ENCODE results near the gene NOP53. TPM values are rescaled to one million over a fixed set of nuclear protein-coding genes. Genes with fewer than 3 reads are reported as not detected.
A peak's percentile ranks its signal among the peaks of the same experiment; 100 is the strongest.

The NOP53 gene
- total and polyA plus RNA-seq, 9 of the 15 experiments (the other 6 are each of a cell fraction or from before 2014, with no cell fraction given), result 6.5 to 274 (median 145) TPM

DNA sequence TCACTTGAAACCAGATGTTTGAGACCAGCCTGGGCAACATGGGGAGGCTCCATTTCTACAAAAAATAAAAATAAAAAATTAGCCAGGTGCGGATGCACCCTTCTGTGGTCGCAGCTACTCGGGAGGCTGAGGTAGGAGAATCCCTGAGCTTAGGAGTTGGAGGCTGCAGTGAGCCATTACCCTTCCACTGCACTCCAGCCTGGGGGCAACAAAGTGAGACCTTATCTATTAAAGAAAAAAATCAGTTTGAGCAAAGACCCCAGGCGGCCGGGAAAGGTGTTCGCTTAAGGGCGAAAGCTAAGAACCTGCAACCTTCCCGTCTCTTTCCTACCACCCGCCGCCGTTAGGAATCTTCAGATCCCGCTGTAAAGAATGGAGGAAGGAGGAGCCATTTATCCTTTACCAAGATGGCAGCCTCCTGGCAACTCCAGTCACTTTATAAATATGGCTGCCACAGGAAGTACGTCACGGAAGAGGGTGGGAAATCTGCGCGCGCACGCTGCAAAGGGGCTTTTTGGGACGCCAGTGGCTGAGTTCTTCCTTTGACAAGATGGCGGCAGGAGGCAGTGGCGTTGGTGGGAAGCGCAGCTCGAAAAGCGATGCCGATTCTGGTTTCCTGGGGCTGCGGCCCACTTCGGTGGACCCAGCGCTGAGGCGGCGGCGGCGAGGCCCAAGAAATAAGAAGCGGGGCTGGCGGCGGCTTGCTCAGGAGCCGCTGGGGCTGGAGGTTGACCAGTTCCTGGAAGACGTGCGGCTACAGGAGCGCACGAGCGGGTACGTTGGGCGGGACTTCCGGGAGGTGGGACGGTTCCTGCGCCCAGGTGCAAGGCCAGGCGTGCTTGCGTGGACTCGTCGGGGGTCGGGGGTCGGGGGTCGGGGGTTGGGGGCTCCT lies at the start of gene NOP53 (continued):
- TF ChIP-seq, protein P1, sequence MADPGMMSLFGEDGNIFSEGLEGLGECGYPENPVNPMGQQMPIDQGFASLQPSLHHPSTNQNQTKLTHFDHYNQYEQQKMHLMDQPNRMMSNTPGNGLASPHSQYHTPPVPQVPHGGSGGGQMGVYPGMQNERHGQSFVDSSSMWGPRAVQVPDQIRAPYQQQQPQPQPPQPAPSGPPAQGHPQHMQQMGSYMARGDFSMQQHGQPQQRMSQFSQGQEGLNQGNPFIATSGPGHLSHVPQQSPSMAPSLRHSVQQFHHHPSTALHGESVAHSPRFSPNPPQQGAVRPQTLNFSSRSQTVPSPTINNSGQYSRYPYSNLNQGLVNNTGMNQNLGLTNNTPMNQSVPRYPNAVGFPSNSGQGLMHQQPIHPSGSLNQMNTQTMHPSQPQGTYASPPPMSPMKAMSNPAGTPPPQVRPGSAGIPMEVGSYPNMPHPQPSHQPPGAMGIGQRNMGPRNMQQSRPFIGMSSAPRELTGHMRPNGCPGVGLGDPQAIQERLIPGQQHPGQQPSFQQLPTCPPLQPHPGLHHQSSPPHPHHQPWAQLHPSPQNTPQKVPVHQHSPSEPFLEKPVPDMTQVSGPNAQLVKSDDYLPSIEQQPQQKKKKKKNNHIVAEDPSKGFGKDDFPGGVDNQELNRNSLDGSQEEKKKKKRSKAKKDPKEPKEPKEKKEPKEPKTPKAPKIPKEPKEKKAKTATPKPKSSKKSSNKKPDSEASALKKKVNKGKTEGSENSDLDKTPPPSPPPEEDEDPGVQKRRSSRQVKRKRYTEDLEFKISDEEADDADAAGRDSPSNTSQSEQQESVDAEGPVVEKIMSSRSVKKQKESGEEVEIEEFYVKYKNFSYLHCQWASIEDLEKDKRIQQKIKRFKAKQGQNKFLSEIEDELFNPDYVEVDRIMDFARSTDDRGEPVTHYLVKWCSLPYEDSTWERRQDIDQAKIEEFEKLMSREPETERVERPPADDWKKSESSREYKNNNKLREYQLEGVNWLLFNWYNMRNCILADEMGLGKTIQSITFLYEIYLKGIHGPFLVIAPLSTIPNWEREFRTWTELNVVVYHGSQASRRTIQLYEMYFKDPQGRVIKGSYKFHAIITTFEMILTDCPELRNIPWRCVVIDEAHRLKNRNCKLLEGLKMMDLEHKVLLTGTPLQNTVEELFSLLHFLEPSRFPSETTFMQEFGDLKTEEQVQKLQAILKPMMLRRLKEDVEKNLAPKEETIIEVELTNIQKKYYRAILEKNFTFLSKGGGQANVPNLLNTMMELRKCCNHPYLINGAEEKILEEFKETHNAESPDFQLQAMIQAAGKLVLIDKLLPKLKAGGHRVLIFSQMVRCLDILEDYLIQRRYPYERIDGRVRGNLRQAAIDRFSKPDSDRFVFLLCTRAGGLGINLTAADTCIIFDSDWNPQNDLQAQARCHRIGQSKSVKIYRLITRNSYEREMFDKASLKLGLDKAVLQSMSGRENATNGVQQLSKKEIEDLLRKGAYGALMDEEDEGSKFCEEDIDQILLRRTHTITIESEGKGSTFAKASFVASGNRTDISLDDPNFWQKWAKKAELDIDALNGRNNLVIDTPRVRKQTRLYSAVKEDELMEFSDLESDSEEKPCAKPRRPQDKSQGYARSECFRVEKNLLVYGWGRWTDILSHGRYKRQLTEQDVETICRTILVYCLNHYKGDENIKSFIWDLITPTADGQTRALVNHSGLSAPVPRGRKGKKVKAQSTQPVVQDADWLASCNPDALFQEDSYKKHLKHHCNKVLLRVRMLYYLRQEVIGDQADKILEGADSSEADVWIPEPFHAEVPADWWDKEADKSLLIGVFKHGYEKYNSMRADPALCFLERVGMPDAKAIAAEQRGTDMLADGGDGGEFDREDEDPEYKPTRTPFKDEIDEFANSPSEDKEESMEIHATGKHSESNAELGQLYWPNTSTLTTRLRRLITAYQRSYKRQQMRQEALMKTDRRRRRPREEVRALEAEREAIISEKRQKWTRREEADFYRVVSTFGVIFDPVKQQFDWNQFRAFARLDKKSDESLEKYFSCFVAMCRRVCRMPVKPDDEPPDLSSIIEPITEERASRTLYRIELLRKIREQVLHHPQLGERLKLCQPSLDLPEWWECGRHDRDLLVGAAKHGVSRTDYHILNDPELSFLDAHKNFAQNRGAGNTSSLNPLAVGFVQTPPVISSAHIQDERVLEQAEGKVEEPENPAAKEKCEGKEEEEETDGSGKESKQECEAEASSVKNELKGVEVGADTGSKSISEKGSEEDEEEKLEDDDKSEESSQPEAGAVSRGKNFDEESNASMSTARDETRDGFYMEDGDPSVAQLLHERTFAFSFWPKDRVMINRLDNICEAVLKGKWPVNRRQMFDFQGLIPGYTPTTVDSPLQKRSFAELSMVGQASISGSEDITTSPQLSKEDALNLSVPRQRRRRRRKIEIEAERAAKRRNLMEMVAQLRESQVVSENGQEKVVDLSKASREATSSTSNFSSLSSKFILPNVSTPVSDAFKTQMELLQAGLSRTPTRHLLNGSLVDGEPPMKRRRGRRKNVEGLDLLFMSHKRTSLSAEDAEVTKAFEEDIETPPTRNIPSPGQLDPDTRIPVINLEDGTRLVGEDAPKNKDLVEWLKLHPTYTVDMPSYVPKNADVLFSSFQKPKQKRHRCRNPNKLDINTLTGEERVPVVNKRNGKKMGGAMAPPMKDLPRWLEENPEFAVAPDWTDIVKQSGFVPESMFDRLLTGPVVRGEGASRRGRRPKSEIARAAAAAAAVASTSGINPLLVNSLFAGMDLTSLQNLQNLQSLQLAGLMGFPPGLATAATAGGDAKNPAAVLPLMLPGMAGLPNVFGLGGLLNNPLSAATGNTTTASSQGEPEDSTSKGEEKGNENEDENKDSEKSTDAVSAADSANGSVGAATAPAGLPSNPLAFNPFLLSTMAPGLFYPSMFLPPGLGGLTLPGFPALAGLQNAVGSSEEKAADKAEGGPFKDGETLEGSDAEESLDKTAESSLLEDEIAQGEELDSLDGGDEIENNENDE (IDR thresholded peaks at IDR 0.05; ENCODE audit: low read depth, low read length), result no peak
- no peak for TF ChIP-seq ZFP30 (CRISPR knock-in tag; IDR thresholded peaks at IDR 0.05; ENCODE audit: borderline replicate concordance)
- TF ChIP-seq ZNF347 (CRISPR knock-in tag; IDR thresholded peaks at IDR 0.05; ENCODE audit: low read depth), result no peak
- peak; percentile 95 for TF ChIP-seq TBP (optimal IDR thresholded peaks at IDR 0.05; ENCODE audit: low read depth, low read length)
- no peak for TF ChIP-seq ZNF212 (CRISPR knock-in tag; IDR thresholded peaks at IDR 0.05)
- no peak for TF ChIP-seq ZZZ3 (IDR thresholded peaks at IDR 0.05)
- TF ChIP-seq CHCHD3 (CRISPR knock-in tag; IDR thresholded peaks at IDR 0.05), result 0 out of 2 replicates have a peak, but pooled peaks have one; percentile 54
- peak; percentile 84 for TF ChIP-seq DIDO1 (tag; IDR thresholded peaks at IDR 0.05; ENCODE audit: low read depth)
- no peak for TF ChIP-seq MCM3 (IDR thresholded peaks at IDR 0.05)
- no peak for TF ChIP-seq TEAD1 (CRISPR knock-in tag; IDR thresholded peaks at IDR 0.05)
- TF ChIP-seq ESRRB (CRISPR knock-in tag; IDR thresholded peaks at IDR 0.05; ENCODE audit: borderline replicate concordance), result no peak
- TF ChIP-seq HDAC1 (IDR thresholded peaks at IDR 0.05), result peak in 1 of 2 experiments; percentile 93; a peak in 2 of 4 replicates
- peak; percentile 97 for TF ChIP-seq GABPA (tag; conservative IDR thresholded peaks at IDR 0.05; ENCODE audit: low read depth)
